Activated CD4-positive, alpha-beta T cell treated with anti-CD3 and anti-CD28 coated beads, Interleukin-2, amount 50 U/mL, for 1 hour (primary cell): ENCODE results near the gene PDE9A.
"Not testable (repeated sequence)": the region's sequence is repeated elsewhere in the genome, so short reads cannot be mapped to it uniquely, and the experiment has no call there.

Source experiments
- DNase-seq: peaks from one replicate; pipeline ENCODE4 v3.0.0-alpha.2; 2020

The PDE9A gene

GRCh38 chr21:42653231-42654061, at the start of gene PDE9A:
Gene PDE9A (plus strand): TSS chr21:42653621. CDS start chr21:42653815, 194 bp downstream.
- peak; percentile 38 for DNase-seq

GRCh38 chr21:42607102-42607501, 46.3 kb upstream of the PDE9A start:
- no peak for DNase-seq

GRCh38 chr21:42607525-42608102, 45.8 kb upstream of the PDE9A start:
- no peak for DNase-seq

GRCh38 chr21:42608446-42608845, 45.0 kb upstream of the PDE9A start:
- DNase-seq: no peak

GRCh38 chr21:42609811-42610210, 43.6 kb upstream of the PDE9A start:
- peak; percentile 35 for DNase-seq

- DNase-seq: no peak
These were observed 41.6 kb upstream of the PDE9A start for GRCh38 chr21:42611852-42612251.

GRCh38 chr21:42612390-42612789, 41.0 kb upstream of the PDE9A start:
- DNase-seq: no peak

- no peak for DNase-seq
These were observed 39.7 kb upstream of the PDE9A start for GRCh38 chr21:42613756-42614155.

GRCh38 chr21:42614396-42614795, 39.0 kb upstream of the PDE9A start:
- DNase-seq: peak; percentile 52

GRCh38 chr21:42614811-42615351, 38.5 kb upstream of the PDE9A start:
- peak; percentile 44 for DNase-seq

- not testable (repeated sequence) for DNase-seq
These were observed 38.0 kb upstream of the PDE9A start for GRCh38 chr21:42615377-42615776.

- DNase-seq: no peak
These were observed 37.5 kb upstream of the PDE9A start for GRCh38 chr21:42615924-42616323.

GRCh38 chr21:42616446-42616845, 37.0 kb upstream of the PDE9A start:
- DNase-seq: peak; percentile 11

- DNase-seq: no peak
These were observed 36.5 kb upstream of the PDE9A start for GRCh38 chr21:42616941-42617340.

- DNase-seq: no peak
These were observed 35.9 kb upstream of the PDE9A start for GRCh38 chr21:42617486-42617885.

- DNase-seq: no peak
These were observed 34.7 kb upstream of the PDE9A start for GRCh38 chr21:42618707-42619102.

GRCh38 chr21:42619166-42619565, 34.3 kb upstream of the PDE9A start:
- no peak for DNase-seq

- DNase-seq: no peak
These were observed 33.6 kb upstream of the PDE9A start for GRCh38 chr21:42619841-42620240.

GRCh38 chr21:42621166-42621818, 32.1 kb upstream of the PDE9A start:
- no peak for DNase-seq

- DNase-seq: no peak
These were observed 31.6 kb upstream of the PDE9A start for GRCh38 chr21:42621819-42622177.

GRCh38 chr21:42622284-42622683, 31.1 kb upstream of the PDE9A start:
- no peak for DNase-seq

- DNase-seq: no peak
These were observed 29.7 kb upstream of the PDE9A start for GRCh38 chr21:42623694-42624093.

- DNase-seq: no peak
These were observed 29.2 kb upstream of the PDE9A start for GRCh38 chr21:42624095-42624790.
